ENCODE results near the gene ABCF2.

ABCF2 gene

DNA sequence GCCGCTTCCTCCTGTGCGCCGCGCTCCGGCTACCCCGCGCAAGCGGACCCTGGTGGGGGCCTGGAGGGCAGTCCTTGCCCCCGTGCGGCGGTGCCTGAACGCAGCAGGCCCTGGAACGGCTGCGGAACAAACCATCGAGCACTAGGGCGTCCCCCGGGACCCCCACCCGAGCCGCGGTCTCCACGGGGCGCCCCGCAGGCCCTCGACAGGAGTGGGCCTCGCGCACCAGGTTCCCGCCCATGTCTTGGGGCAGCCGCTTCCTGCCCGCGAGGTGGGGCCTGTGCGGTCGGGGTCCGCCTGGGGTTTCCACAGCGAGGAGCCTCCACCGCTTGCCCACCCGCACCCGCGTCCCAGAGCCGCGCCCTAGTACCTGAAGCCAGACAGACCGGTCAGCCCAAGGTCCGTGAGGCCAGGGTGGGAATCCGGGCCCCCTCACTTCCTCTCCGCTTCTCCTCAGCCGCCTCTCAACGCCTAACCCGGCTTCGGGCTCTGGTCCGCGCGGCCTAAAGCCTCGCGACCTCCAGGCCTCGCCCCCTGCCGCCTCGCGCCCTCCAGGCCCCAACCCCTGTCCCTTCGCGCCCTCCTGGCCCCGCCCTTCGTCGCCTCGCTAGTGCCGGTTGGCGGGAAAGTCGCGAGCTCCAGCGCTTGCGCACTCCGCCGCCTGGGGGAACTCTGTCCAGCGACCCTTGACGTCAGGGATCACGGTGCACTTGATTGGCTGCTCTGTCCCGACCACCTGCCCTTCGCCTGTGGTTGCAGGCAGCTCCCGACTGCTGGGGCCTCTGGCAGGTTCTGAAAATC, 52.6 kb downstream of the ABCF2 start:
- DNase-seq (ENCODE audit: low read depth in 3 of 3) = peak in 1 of 3 donors; percentile 14

GRCh38 chr7:151173386-151174245, 53.4 kb downstream of the ABCF2 start:
- DNase-seq (ENCODE audit: low read depth in 3 of 3) = no peak

DNA sequence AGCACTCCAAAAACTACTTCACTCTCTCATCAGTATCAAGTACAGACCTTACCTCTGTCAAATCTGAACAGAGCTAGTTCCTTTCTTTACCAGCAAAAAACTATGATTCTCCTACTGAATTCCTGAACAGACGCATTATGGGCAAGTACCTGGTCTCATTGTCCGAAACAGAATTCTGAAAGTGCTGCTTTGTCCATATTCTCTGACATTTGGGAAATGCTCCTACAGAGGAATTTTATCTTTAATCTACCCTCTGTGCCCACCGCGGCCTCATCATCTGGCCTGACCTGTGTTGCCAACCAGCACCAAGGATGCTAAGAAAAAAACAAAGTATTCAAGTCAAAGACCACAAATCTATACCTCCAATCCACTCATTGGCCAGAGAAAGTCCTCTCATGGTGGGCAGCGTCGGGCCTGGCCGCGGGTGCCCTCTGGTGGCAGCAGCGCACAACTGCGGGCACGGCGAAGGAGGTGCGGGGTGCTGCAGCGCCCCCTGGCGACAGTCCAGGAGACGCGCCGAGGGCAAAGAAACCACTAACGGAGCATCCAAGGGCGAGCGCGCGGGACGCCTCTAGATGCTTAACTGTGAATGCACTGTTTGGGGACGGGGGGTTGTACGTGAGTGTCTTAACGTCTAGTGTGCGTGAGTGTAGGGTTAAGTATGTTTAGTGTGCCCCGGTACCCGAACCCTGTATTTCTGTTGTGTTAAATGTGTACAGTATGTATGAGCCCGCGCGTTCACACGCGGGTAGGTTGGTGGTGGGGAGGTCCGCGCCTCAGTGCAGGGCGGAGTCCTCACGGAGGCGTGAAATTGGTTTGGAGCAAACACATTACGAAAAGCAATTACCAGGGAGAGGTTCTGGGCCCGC, 54.5 kb downstream of the ABCF2 start:
- peak; percentile 65 to 80 (median 67) for DNase-seq (ENCODE audit: low read depth in 3 of 3)

DNA sequence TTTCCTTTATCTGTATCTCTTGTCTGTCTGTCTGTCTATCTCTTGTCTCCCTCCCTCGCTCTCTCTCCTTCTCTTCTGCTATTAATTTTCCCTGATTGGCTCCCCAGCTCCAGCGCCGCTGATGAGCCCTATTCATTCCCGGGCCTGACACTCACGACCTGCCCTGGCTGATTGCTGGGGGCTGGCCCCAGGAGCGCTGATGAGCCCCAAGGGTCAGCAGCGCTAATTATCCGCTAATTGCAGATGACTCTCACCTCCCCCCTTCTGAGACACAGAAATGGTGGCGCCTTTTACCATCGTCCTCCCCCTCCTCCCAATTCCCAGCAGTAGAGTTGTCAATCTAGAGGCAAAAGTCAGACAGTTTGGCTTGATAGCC, 58.2 kb downstream of the ABCF2 start:
- no peak for DNase-seq (ENCODE audit: low read depth in 3 of 3)

DNA sequence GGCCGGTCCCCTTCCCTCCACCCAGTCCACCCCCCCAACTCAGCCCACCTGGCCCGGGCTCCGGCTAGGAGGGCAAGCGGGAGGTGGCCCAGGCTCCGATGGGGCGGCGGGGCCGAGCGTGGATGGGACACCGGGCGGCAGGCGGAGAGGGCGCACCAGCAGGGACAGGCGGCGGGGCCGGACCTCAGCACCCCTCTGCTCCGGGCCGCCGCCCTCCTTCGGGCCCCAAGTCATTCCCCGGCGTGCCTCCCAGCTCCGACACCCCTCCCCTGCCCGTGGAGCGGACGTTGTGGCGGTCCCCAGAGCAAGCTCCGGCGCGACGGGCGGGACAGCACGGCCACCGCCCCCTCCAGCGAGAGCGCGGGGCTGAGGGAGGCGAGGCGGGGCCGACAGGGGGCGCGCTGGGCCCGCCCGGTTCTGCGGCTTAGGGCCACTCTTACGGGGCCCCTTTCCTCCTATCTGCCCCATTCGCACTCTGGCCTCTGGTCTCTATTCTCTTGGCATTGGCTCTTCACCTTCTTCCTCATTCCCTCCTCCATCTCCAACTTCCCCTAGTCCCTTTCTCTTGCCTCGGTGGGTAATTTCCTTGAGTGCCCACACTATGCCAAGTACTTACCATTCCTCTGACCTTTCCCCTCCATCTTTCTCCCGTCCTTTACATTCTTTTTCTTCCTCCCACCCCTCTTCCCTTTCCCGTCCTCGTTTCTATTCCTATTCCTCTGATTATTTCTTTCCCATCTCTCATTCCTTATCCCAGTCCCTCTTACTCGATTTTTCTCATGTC, 58.8 kb downstream of the ABCF2 start:
- DNase-seq (ENCODE audit: low read depth in 3 of 3) = peak; percentile 25 to 57 (median 32)

DNA sequence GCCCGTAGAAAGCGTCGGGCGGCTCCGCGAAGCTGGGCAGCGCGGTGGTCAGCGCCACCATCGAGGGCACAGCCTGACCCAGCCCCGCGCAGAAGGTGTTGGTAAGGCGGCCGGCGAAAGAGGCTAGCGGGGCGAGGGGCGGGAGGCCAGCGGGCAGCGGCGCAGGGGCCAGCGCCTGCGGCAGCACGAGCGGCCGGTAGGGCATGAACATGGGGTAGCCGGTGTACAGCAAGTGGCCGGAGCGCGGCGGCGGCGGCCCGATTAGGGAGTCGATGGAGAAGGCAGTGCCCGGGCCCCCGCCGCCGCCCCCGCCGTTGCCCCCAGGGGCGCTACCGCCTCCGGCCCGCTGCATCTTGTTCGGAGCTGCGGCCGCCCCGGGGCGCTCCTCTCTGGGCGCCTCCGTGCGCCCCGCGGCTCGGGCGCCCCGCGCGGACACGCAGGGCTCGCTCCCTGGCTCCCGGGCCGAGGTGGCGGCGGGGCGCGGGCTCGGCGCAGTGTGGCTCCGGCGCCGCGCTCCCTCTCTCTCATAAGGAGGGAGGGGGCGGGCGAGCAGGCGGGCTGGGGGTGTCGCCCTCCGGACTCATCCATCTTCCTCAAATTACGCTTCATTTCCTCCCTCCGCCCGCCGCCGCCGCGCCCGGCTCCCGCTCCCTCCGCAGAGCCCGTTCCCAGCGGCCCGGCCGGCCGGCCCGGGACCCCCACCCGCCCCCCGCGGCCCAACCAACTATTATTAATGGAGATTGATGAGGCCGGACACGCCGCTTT, 59.6 kb downstream of the ABCF2 start, which contains the start of gene GBX1:
GBX1 (minus strand) TSS at position 498 of the 765 bp plus-strand sequence; CDS start at position 352, 146 bp downstream.
- DNase-seq (ENCODE audit: low read depth in 3 of 3) = no peak

GRCh38 chr7:151166629-151167196, 60.3 kb downstream of the ABCF2 start:
- no peak for DNase-seq (ENCODE audit: low read depth in 3 of 3)
